ENCODE data around the gene TMEM183A.

Gene TMEM183A

DNA sequence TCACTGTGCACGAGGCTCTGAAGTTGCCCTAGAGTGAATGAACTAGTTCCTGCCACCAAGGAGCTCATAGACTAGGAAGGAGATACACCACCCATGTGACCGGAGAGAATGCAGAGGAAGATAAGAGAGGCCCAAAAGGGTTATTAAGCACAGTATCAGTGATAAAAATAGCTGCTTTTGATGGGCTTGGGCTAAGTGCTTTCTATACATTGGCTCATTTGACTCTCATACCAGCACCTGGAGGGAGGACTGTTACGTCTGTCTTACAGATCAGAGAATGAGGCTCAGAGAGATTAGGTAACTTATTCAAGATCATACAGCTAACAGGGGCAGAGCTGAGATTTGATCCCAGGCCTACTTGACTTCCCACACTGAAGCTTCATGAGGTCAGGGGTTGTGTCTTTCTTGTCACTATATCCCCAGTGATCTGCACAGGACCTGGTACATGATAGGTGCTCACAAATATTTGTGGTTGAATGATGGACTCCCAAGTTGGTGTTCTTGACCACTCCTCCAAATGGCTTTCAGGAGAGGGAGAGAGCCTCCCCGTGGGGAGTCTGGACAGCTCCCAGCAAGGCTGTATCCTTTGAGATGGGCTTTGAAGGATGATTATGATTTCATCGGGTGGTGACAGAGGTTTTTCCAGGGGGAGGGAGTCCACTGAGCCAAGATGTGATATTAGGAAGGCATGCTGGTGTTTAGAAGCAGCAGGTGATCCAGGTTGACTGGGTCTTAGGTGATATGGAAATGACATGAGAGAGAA, 33.5 kb downstream of the TMEM183A start:
- DNase-seq (ENCODE audit: low spot score), result no peak
- TF ChIP-seq, protein P1, sequence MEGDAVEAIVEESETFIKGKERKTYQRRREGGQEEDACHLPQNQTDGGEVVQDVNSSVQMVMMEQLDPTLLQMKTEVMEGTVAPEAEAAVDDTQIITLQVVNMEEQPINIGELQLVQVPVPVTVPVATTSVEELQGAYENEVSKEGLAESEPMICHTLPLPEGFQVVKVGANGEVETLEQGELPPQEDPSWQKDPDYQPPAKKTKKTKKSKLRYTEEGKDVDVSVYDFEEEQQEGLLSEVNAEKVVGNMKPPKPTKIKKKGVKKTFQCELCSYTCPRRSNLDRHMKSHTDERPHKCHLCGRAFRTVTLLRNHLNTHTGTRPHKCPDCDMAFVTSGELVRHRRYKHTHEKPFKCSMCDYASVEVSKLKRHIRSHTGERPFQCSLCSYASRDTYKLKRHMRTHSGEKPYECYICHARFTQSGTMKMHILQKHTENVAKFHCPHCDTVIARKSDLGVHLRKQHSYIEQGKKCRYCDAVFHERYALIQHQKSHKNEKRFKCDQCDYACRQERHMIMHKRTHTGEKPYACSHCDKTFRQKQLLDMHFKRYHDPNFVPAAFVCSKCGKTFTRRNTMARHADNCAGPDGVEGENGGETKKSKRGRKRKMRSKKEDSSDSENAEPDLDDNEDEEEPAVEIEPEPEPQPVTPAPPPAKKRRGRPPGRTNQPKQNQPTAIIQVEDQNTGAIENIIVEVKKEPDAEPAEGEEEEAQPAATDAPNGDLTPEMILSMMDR (IDR thresholded peaks at IDR 0.05; ENCODE audit: borderline replicate concordance, control extremely low read depth, extremely low read depth, insufficient read depth, missing control alignments), result no peak
- in situ Hi-C loops (cut with MboI; ENCODE audit: low sequenced_read_pairs, unreplicated experiment), result loop anchor here (5.0 kb wide), 1 partner anchor 177 kb away; no protein-coding TSS in a partner anchor

DNA sequence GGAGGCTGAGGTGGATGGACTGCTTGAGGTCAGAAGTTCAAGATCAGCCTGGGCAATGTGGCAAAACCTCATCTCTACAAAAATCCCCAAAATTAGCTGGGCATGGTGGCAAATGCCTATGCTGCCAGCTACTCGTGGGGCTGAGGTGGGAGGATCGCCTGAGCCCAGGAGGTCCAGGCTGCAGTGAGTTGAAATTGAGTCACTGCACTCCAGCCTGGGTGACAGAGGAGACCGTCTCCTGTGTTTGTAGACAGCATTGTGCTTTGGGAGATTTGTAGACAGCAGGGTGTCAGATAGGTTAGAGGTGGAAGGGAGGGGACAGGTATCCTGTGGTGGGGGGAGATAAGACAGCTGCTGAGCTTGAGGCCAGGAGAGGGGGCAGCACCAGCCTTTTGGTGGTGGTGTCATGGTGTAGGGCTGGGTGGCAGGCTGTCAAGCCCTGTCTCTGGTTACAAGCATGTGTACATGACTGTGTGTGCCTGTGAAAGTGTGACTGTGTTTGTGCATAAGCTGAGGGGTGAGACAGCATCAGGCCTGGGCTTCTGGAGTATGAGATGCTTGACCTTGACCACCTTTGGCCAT, 34.3 kb downstream of the TMEM183A start:
- TF ChIP-seq, protein P1 (IDR thresholded peaks at IDR 0.05; ENCODE audit: borderline replicate concordance, control extremely low read depth, extremely low read depth, insufficient read depth, missing control alignments), result no peak
- in situ Hi-C loops (cut with MboI; ENCODE audit: low sequenced_read_pairs, unreplicated experiment), result loop anchor here (5.0 kb wide), 1 partner anchor 176 kb away; no protein-coding TSS in a partner anchor
- no peak for DNase-seq (ENCODE audit: low spot score)

DNA sequence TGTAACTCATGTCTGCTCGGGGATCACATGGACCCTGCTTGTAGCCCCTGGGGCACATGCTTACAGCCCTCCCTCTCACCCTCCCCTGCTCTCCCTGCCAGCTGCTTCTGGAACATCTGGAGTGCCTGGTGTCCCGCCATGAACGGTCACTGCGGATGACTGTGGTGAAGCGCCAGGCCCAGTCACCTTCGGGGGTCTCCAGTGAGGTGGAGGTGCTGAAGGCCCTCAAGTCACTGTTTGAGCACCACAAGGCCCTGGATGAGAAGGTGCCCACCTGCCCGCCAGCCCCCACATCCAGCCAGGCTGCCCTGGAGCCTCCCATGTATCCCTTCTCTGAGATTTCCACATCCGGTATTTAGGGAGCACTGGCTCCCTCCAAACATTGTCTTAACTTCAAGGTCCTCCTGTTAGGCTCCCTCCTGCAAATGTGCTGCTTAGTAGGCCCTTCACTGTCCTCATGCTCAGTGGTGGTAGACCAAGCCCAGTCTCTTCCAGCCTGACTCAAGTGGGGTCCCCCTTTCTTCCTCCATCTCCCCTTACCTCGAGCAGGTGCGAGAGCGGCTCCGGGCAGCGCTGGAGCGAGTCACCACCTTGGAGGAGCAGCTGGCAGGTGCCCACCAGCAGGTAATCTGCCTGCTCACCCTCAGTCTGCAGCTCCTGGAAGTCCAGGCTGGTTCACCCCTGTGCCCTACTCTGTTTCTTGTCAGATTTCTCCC, 36.8 kb downstream of the TMEM183A start:
- in situ Hi-C loops (cut with MboI; ENCODE audit: low sequenced_read_pairs, unreplicated experiment), result loop anchor here (5.0 kb wide), 1 partner anchor 173 kb away; no protein-coding TSS in a partner anchor
- DNase-seq (ENCODE audit: low spot score), result no peak
- TF ChIP-seq, protein P1 (IDR thresholded peaks at IDR 0.05; ENCODE audit: borderline replicate concordance, control extremely low read depth, extremely low read depth, insufficient read depth, missing control alignments), result no peak

DNA sequence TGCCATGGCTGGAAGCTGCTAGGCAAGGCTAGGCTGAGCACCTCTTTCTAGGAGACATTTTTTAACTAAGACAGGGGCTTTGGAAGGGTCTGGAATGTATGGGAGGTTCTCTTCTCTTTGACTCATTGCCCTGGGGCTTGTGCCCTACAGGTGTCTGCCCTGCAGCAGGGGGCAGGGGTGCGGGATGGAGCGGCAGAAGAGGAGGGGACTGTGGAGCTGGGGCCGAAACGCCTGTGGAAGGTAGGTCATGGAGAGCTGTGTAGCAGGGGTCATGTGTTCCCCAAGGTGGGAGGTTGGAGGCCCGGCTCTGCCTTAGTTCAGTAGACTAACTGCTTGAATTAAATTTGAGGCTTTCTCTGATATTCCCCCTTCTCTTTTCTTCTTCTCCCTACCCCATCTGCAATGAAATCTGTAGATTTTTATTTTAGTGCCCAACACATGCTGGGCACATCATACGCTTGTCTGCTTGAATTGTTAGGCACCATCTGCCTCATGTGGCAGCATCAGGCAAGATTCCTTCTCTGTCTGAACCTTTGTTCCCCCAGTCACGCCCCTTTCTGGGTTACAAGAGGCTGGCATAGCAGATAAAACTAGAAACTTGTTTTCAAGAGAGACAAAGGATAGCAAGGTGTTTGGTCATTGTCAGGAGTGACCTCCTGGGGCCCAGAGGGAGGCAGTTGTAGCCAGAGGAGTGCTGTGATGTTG, 37.5 kb downstream of the TMEM183A start:
- DNase-seq (ENCODE audit: low spot score), result no peak
- TF ChIP-seq, protein P1 (IDR thresholded peaks at IDR 0.05; ENCODE audit: borderline replicate concordance, control extremely low read depth, extremely low read depth, insufficient read depth, missing control alignments), result no peak
- in situ Hi-C loops (cut with MboI; ENCODE audit: low sequenced_read_pairs, unreplicated experiment), result loop anchor here (5.0 kb wide), 1 partner anchor 173 kb away; no protein-coding TSS in a partner anchor

DNA sequence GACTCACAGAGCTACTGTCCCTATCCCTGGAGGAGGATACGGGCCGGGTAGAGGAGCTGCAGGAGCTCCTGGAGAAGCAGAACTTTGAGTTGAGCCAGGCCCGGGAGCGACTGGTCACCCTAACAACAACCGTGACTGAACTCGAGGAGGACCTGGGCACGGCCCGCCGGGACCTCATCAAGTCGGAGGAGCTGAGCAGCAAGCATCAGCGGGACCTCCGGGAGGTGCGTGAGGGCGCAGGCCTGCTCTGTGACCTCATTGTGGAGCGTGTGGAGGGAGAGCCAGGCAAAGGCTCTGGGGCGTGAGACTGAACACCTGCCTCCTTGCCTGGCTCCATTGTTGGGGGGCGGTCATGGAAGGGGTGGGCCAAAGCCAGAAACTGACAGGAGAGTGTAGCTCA, 38.2 kb downstream of the TMEM183A start:
- in situ Hi-C loops (cut with MboI; ENCODE audit: low sequenced_read_pairs, unreplicated experiment), result no loop called here
- TF ChIP-seq, protein P1 (IDR thresholded peaks at IDR 0.05; ENCODE audit: borderline replicate concordance, control extremely low read depth, extremely low read depth, insufficient read depth, missing control alignments), result no peak
- DNase-seq (ENCODE audit: low spot score), result no peak

Data from GM13976 (cell line).